Keratinocyte (primary cell): ENCODE data around the gene ITIH1. TPM values are rescaled to one million over a fixed set of nuclear protein-coding genes. Genes with fewer than 3 reads are reported as not detected.

Experiments
- DNase-seq: peaks from one replicate; pipeline ENCODE4 v3.0.0-alpha.2; 2011; ENCODE audit warnings: low read depth, missing footprints, low spot score
- FAIRE-seq: peaks from 2 replicates; lab custom pipeline; 2011; peaks lifted over from hg19 to GRCh38; lab: Jason Lieb, UNC
- H2AFZ ChIP-seq: 2 replicates; pipeline ENCODE4 v1.6.0; 2012; ENCODE audit warnings: low read length, control low read depth, inconsistent platforms; ENCODE audit not compliant: control insufficient read depth
- H3K27ac ChIP-seq: 2 replicates; pipeline ENCODE4 v1.5.1; 2011; ENCODE audit warnings: low read length; ENCODE audit not compliant: control insufficient read depth, insufficient read depth
- H3K27me3 ChIP-seq: 3 replicates; pipeline ENCODE4 v1.6.0; 2011; ENCODE audit warnings: low read length; ENCODE audit not compliant: control insufficient read depth, insufficient read depth; ENCODE audit errors: extremely low read depth
- H3K36me3 ChIP-seq, 2 experiments: 2 replicates in 1 of 2; 3 replicates in 1 of 2; pipeline ENCODE4 v1.5.1; 2011; ENCODE audit warnings: low read length in 2 of 2, mild to moderate bottlenecking in 1 of 2; ENCODE audit not compliant: control insufficient read depth in 2 of 2, insufficient read depth in 2 of 2; ENCODE audit errors: extremely low read depth in 1 of 2
- H3K4me1 ChIP-seq: 3 replicates; pipeline ENCODE4 v1.5.1; 2011; ENCODE audit warnings: low read length; ENCODE audit not compliant: control insufficient read depth, insufficient read depth; ENCODE audit errors: extremely low read depth
- H3K4me2 ChIP-seq: 3 replicates; pipeline ENCODE4 v1.6.0; 2011; ENCODE audit warnings: low read depth, low read length; ENCODE audit not compliant: control insufficient read depth, insufficient read depth; ENCODE audit errors: extremely low read depth
- H3K4me3 ChIP-seq, 3 experiments: fragments of 200-600 bp in 1 of 3; sonication (generic) in 1 of 3; 2 replicates in 2 of 3; 3 replicates in 1 of 3; pipeline ENCODE4 v1.5.1; 2011 to 2016; ENCODE audit warnings: low read length in 3 of 3, mild to moderate bottlenecking in 3 of 3, control low read depth in 2 of 3, inconsistent platforms in 1 of 3, low read depth in 1 of 3, mixed read lengths in 1 of 3, mixed run types in 1 of 3, moderate library complexity in 1 of 3; ENCODE audit not compliant: control insufficient read depth in 2 of 3, insufficient read depth in 2 of 3; ENCODE audit errors: extremely low read depth in 1 of 3
- H3K79me2 ChIP-seq: 2 replicates; pipeline ENCODE4 v1.6.0; 2012; ENCODE audit warnings: low read length; ENCODE audit not compliant: control insufficient read depth, insufficient read depth
- H3K9ac ChIP-seq: 3 replicates; pipeline ENCODE4 v1.6.0; 2011; ENCODE audit warnings: low read length; ENCODE audit not compliant: control insufficient read depth, insufficient read depth; ENCODE audit errors: extremely low read depth
- H3K9me1 ChIP-seq: 3 replicates; pipeline ENCODE4 v1.6.0; 2011; ENCODE audit warnings: low read length; ENCODE audit not compliant: control insufficient read depth, insufficient read depth; ENCODE audit errors: extremely low read depth
- H3K9me3 ChIP-seq: 2 replicates; pipeline ENCODE4 v1.5.1; 2012; ENCODE audit warnings: low read depth, low read length; ENCODE audit not compliant: control insufficient read depth
- H4K20me1 ChIP-seq: 3 replicates; pipeline ENCODE4 v1.6.0; 2011; ENCODE audit warnings: low read length; ENCODE audit not compliant: control insufficient read depth, insufficient read depth; ENCODE audit errors: extremely low read depth
- CTCF ChIP-seq, 3 experiments: IDR thresholded peaks in 1 of 3; conservative IDR thresholded peaks in 1 of 3; optimal IDR thresholded peaks in 1 of 3; 2 replicates in 2 of 3; 3 replicates in 1 of 3; pipeline versions ENCODE3 to v1.5.1; 2011; ENCODE audit warnings: low read length in 3 of 3, mild to moderate bottlenecking in 3 of 3, moderate library complexity in 2 of 3, control low read depth in 1 of 3, inconsistent platforms in 1 of 3; ENCODE audit not compliant: insufficient read depth in 2 of 3; ENCODE audit errors: extremely low read depth in 1 of 3
- EZH2 ChIP-seq: IDR thresholded peaks from one replicate; pipeline ENCODE4 v1.6.1; 2012; ENCODE audit warnings: inconsistent platforms, mild to moderate bottlenecking, low read length, moderate library complexity
- dilution Hi-C: fragments of 300-500 bp; cut with MboI; formaldehyde crosslinking; loops from one replicate; pipeline ENCODE4 v1.7.0; 2020; ENCODE audit warnings: low sequenced_read_pairs; ENCODE audit not compliant: extremely low pct_ligation_motif_present
- polyA plus RNA-seq, 5 experiments: library from polyadenylated mRNA; depleted of rRNA in 3 of 5; stranded (reverse) in 3 of 5; stranded (forward) in 1 of 5; unstranded in 1 of 5; fragments of >200 nt; gene quantifications; 1 replicate in 1 of 5; 2 replicates in 3 of 5; 3 replicates in 1 of 5; pipeline versions ENCODE4 v1.2.1 to v1.2.3, GENCODE V29; 2011 to 2012; ENCODE audit warnings: missing spikeins in 2 of 5, low read depth in 1 of 5, low replicate concordance in 1 of 5

The ITIH1 gene
- polyA plus RNA-seq, 1 donor (not counting 4 experiments of a cell fraction or from before 2014, with no cell fraction given), result not detected

GRCh38 chr3:52833202-52833601 is 55.8 kb downstream of the ITIH1 start:
- Histone ChIP-seq H3K36me3 (peaks cover 0 to 1% of the 10 kb centered on the region in 2 experiments), H3K4me1 (peaks cover 16% of the 10 kb centered on the region), H3K4me3 (no peak overlapping the region), H3K27me3 (no peaks in the 10 kb centered on the region), H2AFZ (no peak overlapping the region), H3K9me3 (no peaks in the 10 kb centered on the region), H3K4me2 (no peak overlapping the region), H3K9ac (no peak overlapping the region), H4K20me1 (no peaks in the 10 kb centered on the region), H3K79me2 (no peaks in the 10 kb centered on the region), H3K27ac (no peak overlapping the region), H3K9me1 (no peaks in the 10 kb centered on the region)
- FAIRE-seq (no peak), DNase-seq (no peak)
- TF ChIP-seq EZH2, result no peak
- TF ChIP-seq CTCF (optimal IDR thresholded peaks at IDR 0.05 in 1 of 3, IDR thresholded peaks at IDR 0.05 in 1 of 3, conservative IDR thresholded peaks at IDR 0.05 in 1 of 3; ENCODE audit: extremely low read depth in 1 of 3, insufficient read depth in 2 of 3, low read length in 3 of 3), result no peak
- dilution Hi-C loops, result no loop called here

GRCh38 chr3:52834871-52835501 is 57.6 kb downstream of the ITIH1 start, which contains the start of gene MUSTN1:
Gene MUSTN1, minus strand, starts transcription at chr3:52835019. Its CDS starts 71 bp downstream, at chr3:52834948.
- Histone ChIP-seq H3K4me2 (no peak within 1 kb of the TSS), H2AFZ (no peak within 1 kb of the TSS), H3K4me3 (no peak within 1 kb of the TSS), H3K27ac (no peak within 1 kb of the TSS), H3K27me3 (no peaks in the 10 kb centered on the region), H4K20me1 (no peaks in the 10 kb centered on the region), H3K9ac (no peak within 1 kb of the TSS), H3K9me3 (no peaks in the 10 kb centered on the region), H3K9me1 (no peaks in the 10 kb centered on the region), H3K36me3 (peaks cover 0 to 1% of the 10 kb centered on the region in 2 experiments), H3K4me1 (peaks cover 15% of the 10 kb centered on the region), H3K79me2 (no peaks in the 10 kb centered on the region)
- dilution Hi-C loops, result no loop called here
- no peak for DNase-seq
- no peak for FAIRE-seq
- no peak for TF ChIP-seq EZH2
- TF ChIP-seq CTCF (optimal IDR thresholded peaks at IDR 0.05 in 1 of 3, IDR thresholded peaks at IDR 0.05 in 1 of 3, conservative IDR thresholded peaks at IDR 0.05 in 1 of 3; ENCODE audit: extremely low read depth in 1 of 3, insufficient read depth in 2 of 3, low read length in 3 of 3), result no peak
